Omental fat pad (tissue), 4 donors: ENCODE results near the gene XKR7. TPM values are rescaled to one million over a fixed set of nuclear protein-coding genes. Genes with fewer than 3 reads are reported as not detected.

Experiments
- ATAC-seq: fragments of 150-250 bp; one replicate; pipeline ENCODE4 v1.9.1; 2016; ENCODE audit warnings: mild to moderate bottlenecking, moderate library complexity; ENCODE audit not compliant: low FRiP score
- DNase-seq: peaks from one replicate; pipeline ENCODE4 v3.0.0-alpha.2; 2019; ENCODE audit warnings: low spot score
- total RNA-seq, 4 donors: library from RNA; depleted of rRNA; stranded (reverse); fragments of >200 nt; gene quantifications; one replicate each; pipeline ENCODE4 v1.1.0, GENCODE V29; 2016
- TF ChIP-seq, protein P1 (sequence below), 3 donors: fragments of 450-650 bp; IDR thresholded peaks; one replicate each; pipeline ENCODE4 v1.5.1; 2016 to 2017; ENCODE audit warnings: antibody characterized with exemption in 3 of 3, mild to moderate bottlenecking in 3 of 3, moderate library complexity in 2 of 3

Gene XKR7
- total RNA-seq, 4 donors from 2014 or later: not detected

DNA sequence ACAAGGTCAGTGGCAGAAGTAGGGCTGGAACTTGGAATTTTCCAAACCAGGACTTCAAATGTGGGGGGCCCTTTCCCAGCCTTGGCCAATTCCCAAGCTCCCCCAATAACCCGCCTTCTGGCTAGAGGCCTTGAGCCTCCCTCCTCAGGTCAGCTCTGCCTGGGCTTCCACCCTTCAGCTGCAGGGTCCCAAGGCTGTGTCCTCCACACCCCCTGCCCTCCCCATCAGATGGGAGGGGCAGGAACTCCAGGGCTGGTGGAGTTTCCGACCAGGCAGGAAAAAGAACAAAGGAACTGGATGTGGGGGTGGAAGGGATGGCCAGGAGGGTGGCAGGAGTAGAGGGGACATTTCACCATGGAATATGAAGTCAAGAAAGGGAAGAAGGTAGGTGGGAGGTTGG is 42.1 kb downstream of the XKR7 start, which contains the start of gene CCM2L:
CCM2L (plus strand) TSS at position 338 of the 400 bp plus-strand sequence; CDS start at position 355, 17 bp downstream.
- DNase-seq (no peak), ATAC-seq (no peak)
- TF ChIP-seq, protein P1, sequence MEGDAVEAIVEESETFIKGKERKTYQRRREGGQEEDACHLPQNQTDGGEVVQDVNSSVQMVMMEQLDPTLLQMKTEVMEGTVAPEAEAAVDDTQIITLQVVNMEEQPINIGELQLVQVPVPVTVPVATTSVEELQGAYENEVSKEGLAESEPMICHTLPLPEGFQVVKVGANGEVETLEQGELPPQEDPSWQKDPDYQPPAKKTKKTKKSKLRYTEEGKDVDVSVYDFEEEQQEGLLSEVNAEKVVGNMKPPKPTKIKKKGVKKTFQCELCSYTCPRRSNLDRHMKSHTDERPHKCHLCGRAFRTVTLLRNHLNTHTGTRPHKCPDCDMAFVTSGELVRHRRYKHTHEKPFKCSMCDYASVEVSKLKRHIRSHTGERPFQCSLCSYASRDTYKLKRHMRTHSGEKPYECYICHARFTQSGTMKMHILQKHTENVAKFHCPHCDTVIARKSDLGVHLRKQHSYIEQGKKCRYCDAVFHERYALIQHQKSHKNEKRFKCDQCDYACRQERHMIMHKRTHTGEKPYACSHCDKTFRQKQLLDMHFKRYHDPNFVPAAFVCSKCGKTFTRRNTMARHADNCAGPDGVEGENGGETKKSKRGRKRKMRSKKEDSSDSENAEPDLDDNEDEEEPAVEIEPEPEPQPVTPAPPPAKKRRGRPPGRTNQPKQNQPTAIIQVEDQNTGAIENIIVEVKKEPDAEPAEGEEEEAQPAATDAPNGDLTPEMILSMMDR (IDR thresholded peaks at IDR 0.05): no peak

DNA sequence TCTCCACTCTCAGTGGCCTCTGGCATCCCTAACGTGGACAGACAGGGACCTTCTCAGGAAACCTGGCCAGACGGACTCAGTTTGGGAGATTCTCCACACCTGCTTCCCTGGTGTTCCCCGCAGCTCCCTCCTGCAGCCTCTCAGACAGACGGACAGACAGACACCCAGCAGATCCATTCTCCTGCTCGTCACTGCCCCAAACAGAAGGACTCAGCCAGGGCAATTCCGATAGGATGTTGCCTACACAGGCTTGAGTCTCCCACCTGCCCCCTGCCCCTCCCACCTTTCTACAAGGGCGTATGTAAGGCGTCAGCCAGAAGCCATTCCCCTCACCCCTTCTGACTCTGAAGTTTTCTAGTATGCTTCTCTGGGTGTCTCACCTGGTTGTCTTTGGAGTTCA is 42.7 kb downstream of the XKR7 start:
- TF ChIP-seq, protein P1 (IDR thresholded peaks at IDR 0.05): no peak
- DNase-seq: no peak
- no peak for ATAC-seq

DNA sequence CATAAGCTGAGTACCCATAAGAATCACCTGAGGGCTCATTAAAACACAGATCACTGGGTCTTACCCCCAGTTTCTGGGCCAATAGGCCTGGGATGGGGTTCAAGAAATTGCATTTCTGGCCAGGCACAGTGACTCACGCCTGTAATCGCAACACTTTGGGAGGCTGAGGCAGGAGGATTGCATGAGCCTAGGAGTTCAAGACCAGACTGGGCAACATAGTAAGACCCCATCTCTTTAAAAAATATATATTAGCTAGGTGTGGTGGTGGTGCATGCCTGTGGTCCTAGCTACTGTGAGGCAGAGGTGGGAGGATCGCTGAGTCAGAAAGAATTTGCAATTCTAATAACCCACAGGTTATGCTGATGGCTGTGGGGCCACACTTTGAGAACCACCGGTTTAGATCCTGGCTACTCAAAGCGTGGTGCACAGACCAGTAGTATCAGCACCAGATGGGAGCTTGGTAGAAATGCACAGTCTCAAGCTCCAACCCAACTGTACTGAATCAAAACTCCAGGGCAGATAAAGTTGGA is 44.3 kb downstream of the XKR7 start:
- DNase-seq (no peak), ATAC-seq (no peak)
- TF ChIP-seq, protein P1 (IDR thresholded peaks at IDR 0.05): no peak

DNA sequence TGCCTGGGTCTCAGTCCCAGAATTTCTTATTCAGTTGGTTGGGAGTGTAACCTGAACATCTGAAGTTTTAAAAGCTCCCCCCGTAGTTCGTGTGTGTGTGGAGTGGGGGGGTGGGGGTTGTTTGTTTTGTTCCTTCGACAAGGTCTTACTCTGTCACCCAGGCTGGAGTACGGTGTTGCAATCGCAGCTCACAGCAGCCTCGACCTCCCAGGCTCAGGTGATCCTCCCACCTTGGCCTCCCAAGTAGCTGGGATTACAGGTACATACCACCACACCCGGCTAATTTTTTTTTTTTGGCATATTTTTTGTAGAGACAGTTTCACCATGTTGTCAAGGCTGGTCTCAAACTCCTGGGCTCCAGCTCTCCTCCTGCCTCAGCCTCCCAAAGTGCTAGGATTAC is 45.4 kb downstream of the XKR7 start:
- TF ChIP-seq, protein P1 (IDR thresholded peaks at IDR 0.05): no peak
- ATAC-seq: no peak
- no peak for DNase-seq

DNA sequence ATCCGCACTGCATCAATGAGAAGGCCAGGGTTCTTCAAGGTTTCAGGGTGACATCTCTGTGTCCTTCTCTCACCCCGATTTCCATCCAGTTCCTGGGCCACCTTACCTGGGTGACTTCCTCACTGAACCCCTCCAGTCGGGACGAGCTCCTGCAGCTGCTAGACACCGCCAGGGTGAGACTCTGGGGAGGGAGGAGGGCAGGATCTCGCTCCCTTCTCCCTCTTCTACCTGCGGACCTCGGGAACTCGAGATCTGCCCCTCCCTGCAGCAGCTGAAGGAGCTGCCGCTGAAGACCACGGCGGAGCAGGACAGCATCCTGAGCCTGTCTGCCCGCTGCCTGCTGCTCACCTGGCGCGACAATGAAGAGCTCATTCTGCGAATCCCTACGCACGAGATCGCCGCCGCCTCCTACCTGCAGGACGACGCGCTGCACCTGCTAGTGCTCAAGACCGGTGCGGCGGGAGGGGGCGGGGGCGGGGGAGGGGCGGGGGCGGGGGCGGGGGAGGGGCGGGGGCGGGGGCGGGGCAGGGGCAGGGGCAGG is 49.8 kb downstream of the XKR7 start:
- ATAC-seq (no peak), DNase-seq (no peak)
- TF ChIP-seq, protein P1 (IDR thresholded peaks at IDR 0.05): no peak

DNA sequence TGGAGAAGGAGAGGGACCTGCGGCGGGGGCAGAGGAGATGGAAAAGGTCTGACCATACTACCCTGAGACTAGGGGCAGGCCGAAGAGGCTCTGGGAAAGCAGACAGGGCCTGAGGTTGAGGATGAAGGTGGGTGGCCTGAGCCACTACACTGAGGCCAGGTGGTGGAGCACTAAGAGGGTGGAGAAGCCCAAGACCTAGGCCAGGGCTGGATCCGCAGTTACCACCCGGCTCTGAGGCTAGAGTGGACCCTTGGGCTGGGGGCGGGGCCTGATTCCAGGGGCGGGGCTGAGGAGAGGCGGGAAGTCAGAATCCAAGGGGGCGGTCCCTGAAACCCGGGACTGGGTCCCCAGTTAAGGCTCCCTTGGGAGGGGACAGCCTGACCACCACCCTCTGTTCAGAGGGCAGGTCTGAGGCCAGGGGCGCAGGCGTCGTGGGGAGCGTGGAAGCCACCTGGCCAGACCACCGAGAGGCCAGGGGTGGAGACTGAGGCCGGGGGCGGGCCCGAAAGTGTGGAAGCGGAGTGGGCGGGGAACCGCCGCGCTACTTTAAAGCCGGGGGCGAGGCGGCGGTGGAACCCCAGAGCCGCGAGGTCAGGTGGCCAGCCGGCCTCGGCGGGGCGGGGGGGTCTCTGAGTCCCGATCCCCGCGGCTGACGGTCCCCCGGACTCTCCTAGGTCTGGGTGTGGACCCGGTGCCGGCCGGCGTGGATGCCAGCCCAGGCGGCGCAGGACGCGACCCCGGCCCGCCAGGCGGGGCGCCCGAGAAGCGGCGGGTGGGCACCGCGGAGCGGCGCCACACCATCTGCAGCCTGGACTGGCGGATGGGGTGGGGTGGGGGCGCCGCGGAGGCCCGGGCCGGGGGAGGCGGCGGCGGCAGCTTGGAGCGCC is 50.6 kb downstream of the XKR7 start:
- DNase-seq (peak; percentile 71), ATAC-seq (peak; percentile 69)
- TF ChIP-seq, protein P1 (IDR thresholded peaks at IDR 0.05): no peak
